Activated CD8-positive, alpha-beta memory T cell treated with anti-CD3 and anti-CD28 coated beads, Interleukin-2, amount 50 U/mL, for 48 hours (primary cell): ENCODE measurements around the gene LTA4H.

Experiments used
- DNase-seq: peaks from one replicate; pipeline ENCODE4 v3.0.0-alpha.2; 2020

Gene LTA4H

DNA sequence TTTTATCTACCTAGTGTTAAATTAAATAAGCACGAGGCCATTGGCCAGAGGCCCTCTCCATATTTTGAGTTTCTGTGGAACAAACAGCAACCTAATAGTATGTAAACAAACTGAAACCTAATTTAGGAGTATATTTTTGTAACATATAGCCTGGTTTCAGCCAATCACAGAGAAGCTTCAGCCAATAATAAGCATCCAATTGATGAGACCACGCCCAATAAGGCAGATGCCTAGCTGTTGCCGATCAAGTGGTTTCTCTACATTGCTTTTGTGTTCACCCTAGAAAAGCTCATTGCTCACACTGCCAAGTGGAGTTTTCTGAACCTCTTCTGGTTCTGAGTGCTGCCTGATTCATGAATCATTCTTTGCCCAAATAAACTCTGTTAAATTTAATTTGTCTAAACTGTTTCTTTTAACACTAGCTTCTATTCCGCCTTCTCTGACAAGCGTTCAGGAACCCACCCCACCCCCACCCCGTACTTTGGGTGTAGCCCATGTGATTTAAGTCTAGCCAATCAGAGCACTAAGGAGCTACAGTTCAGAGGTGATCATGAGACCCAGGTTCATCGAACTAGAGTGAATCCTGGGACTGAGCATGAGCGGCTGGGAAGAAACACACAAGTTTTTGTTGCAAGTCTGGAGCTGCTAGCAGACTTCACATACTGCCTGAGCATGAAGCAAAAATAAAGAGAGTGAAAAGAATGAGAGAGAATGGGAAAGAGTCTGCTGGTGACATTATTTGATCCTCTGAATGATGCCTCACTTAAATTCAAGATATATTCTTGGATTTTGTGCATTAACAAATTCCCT lies 21.5 kb upstream of the LTA4H start:
- no peak for DNase-seq

DNA sequence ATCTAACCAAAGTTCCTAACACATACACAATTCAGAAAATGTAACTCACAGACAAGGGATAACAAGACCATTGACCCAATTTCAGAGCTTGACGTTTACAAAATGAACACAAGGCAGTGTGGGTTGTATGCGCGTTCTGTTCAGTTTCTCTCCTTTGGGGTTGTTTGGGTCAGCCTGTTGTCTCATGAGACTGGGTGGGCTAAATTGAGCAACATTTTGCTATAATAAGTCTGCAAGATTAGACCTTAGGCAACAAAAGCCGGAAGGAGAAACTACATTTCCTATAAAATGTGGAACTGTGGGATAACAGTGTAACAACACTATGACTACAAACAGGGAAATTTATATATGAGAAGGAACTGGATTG lies 18.8 kb upstream of the LTA4H start:
- no peak for DNase-seq

DNA sequence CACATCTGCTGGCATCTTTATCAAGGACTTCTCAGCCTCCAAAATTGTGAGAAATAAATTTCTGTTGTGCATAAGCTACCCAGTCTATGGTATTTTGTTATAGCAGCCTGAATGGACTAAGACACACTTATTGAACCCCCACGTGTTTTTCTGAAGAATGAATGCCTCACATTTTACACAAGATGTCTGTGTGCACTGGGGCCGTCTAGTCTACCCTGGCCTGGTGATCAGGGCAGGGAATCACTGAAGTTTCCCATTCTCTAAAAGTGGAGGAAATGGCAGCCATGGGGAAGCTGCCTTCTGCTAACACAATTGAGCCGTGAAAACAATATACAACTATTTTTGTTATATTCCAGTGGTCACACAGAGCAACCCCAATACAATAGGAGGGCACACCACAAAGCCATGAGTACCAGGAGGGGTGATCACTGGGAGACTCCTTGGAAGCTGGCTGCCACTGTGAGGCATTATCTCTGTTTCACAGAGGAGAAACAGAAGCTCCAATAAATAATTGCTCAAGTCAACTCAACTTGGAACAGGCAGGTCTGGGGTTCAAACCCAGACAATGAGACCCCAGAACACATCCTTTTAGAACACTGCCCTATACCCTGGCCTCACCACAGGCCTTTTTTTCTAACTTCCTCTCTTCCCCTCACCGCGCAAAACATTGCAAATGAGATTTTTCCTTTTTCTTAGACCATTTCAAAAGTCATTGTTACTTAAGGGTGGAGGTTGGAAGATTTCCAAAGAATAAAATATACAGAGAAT lies 18.3 kb upstream of the LTA4H start:
- DNase-seq = no peak

DNA sequence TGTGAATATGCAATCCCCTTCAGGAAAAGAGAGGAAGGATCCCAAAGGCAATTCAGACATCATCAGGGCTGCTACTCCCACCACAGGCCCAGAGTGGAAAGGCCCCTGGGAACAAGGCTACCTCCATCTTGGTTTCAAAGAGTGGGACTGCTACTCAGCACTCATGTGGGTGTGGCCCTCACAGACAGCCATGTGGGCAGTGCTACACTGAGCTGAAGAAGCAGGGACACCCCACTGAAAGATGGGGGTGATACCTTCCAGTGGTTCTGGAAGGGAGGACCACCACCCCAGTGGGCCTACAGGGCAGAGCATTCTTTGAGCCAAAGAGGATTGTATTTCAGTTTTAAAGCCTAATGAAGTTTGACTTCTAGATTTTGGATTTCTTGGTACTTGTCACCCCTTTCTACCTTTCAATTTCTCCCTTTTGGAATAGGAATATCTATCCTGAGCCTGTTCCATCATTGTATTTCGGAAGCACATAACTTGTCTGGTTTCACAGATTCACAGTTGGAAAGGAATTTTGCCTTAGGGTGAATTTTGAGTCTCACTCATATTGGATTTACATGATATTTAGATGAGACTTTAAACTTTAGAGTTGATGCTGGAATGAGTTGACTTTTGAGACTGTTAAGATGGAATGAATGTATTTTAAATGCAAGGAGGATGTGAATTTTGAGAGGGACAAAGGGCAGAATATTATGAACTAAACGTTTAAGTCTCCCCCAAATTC lies 16.5 kb upstream of the LTA4H start:
- no peak for DNase-seq

DNA sequence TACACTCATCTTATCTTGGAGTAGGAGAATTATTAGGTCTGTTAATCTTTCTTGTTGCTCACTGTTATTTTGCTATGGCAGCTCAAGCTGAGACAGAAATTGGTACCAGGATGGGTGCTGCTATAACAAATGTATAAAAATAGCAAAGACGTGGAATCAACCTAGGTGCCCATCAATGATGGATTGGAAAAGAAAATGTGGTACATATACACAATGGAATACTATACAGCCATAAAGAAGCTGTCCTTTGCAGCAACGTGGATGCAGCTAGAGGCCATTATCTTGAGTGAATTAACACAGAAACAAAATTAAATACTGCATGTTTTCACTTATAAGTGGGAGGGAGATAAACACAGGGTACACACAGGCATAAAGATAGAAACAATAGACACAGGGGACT lies 14.8 kb upstream of the LTA4H start:
- no peak for DNase-seq

DNA sequence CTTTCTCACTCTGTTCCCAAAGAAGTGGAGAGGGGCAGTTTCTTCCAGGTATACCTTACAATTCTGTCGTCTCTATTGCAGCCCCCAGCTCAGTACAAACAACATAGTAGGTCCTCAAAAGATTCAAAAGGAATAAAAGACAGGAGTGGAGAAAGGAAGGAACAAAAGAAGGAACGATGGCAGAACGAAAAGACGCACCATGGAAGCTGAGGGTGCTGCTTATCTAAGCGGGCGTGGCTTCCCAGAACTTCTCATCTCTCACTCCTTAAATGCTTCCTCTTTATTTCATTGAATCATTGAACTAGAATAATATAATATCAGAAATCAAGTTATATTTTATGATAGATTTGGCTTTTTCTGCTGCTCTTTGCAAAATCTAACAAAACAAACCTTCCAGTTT lies 13.7 kb upstream of the LTA4H start:
- DNase-seq = no peak

DNA sequence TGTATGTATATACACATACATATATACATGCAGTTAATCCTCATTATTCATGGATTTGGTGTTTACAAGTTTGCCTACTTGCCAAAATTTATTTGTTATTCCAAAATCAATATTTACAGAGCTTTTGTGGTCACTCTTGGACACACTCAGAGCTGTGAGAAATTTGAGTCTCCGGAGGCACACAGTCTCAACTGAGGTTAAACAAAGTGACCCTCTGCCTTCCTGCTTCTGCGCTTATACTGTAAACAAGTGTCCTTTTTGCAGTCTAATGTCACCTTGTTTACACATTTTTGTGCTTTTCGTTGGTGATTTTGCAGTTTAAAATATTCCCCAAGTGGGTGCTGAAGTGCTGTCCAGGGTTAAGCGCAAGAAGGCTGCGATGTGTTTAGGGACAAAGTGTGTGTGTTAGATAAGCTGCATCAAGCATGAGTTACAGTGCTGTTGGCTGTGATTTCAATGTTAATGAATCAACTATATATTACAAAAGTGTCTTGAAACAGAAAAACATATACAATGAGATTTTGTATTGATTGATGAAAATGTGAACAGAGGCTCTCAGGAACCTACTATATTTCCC lies 13.1 kb upstream of the LTA4H start:
- no peak for DNase-seq

DNA sequence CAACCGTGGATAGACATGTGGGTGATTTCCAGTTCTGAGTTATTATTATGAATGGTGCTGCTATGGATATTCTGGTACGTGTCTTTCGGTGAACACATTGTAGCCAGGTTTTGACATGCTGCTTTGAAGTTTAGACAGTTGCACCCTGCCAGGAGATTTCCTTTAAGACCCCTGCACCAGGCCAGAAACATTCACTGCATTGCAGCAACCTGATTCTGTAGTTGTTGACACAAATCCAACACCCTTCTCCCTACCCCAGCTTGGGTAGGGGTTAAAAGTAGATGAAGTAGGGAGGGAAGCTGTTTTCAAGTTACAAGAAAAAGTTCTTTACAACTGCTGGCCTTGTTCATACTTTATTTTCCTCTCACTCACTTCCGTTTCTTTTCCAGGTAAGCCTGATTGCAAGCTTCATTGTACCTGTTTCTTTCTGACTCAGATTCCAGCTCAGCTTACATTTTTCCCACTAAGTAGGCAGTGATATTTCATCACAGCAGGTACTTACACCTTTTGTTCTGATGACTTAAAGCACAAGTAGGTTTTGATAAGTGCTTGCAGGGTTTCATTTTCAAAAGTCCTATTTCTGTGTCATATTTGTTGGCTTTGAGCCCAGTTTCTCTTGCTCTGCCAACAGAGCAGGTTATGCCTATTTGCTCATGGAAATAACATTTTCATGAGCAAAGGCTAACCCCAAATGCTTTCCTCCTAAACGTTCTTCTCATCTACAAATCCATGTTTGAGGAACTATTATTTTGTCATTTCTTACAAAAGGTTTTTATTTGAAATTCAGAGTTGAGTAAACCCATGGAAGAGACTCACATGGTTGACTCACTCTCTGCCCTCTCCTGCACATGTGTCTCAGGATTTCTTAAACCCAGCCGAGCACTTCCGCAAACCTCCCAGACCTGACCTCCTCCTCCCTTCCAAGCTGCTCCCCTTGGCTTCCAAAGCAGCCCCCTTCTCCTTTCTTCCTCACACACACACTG lies 12.1 kb upstream of the LTA4H start:
- no peak for DNase-seq

DNA sequence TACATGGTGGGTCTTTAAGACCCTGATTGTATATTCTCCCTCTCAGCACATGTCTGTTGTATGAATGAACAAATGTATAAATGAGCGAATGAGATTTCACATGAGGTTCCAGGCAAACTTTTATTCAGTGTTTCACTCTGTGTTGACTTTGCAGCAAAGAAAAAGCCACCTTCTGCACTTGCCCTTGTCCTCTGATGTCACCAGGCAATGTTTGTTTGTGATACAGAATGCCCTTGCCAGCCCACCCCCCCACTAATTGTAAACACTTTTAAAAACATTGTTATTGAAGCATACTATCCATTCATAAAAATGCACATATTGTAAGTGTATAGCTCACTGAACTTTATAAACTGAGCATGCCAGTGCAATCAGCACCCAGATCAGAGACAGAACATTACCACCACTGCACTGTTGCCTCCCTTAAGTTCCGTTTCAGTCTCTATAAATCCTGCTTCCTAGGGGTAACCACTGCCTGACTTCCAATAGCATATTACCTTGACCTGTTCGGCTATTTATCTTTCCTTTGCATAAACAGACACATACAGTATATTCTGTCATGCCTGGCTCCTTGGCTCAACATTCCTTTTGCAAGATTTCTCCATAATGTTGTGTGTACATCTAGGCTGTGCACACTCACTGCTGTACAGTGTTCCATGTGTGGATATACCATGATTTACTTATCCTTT lies 11.3 kb upstream of the LTA4H start:
- DNase-seq = no peak

DNA sequence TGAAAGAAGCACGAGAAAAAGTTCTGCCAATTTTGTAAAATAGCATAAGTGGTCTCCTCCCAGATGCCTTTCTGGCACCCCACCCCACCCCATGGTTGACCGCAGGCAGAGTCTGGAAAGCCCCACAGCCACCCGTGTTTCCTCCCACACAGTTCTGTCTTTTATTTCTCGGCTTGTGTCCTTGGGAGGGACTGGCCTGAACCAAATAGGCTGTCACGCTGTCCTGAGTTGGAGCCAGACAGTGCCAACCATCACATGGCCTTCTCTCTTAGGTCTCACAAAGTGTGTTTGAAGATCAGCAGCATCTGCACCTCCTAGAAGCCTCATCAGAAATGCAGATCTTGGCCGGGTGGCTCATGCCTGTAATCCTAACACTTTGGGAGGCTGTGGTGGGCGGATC lies 10.2 kb upstream of the LTA4H start:
- DNase-seq = no peak

DNA sequence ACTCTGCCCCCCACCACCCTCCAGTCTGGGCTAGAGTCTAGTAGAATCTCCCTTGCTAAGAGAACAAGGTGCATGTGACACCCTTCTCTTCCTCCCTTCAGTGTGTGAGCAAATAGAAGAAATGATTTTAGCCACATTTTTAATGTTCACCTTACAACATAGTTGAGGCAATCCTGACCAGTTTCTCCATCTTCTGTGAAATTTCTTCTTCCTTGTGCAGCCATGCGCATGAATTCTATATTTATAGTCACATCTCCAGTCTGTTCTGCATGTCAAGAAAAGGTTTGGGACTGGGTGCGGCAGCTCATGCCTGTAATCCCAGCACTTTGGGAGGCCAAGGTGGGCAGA lies 9.5 kb upstream of the LTA4H start:
- DNase-seq = no peak

DNA sequence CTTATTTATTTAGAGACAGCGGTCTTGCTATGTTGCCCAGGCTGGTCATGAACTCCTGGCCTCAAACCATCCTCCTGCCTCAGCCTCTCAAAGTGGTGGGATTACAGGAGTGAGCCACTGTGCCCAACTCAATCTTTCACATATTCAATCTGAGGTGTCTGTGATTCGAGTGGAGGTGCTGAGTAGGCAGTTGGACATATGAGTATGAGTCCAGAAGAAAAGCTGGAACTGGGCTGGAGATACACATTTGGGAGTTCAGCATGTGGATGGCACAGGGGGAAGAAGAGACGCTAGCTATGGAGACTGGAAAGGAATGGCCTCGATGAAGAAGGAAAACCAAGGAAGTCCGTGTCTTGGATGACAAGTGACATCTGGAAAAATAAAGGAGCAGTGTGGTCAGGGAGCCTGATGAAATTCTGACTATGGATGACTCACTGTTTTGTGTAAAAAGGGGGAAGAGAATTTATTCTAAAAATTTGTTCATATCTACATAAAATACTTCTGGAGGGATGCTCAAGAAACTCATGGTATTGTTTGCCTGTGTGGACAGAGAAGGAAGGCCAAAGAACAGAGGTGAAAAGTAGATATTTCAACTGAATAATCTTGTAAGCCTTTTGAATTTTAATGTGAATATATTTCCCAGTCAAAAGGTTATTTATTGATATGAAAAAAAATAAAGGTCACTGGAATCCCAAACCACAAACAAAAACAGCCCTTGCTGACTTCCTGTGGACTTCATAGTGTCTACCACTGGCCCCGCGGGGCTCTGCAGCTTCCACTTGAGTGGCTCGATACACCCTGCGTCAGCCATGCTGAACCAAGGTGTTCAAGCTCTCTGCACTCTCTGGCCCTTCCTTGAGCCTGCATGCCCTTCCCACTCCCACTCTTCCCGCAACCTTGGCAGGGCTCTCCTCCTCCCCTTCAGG lies 8.9 kb upstream of the LTA4H start:
- no peak for DNase-seq

DNA sequence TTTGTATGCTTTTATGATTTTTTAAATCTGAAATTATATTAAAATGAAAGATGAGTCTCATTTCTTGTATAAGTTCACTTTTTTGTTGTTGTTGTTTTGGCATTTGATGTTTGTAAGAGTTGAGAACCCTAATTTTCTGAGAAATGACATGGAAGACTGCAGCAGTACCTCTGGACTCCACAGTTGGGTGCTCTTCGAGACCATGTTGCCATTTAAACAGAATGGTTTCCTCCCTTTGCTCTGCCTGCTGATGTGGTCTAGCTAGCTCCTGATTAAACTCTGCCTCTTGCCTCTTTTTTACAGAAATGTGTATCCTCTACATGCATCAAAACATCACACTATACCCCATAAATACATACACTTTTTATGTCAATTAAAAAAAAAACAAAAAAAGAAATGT lies 5.8 kb upstream of the LTA4H start:
- no peak for DNase-seq

DNA sequence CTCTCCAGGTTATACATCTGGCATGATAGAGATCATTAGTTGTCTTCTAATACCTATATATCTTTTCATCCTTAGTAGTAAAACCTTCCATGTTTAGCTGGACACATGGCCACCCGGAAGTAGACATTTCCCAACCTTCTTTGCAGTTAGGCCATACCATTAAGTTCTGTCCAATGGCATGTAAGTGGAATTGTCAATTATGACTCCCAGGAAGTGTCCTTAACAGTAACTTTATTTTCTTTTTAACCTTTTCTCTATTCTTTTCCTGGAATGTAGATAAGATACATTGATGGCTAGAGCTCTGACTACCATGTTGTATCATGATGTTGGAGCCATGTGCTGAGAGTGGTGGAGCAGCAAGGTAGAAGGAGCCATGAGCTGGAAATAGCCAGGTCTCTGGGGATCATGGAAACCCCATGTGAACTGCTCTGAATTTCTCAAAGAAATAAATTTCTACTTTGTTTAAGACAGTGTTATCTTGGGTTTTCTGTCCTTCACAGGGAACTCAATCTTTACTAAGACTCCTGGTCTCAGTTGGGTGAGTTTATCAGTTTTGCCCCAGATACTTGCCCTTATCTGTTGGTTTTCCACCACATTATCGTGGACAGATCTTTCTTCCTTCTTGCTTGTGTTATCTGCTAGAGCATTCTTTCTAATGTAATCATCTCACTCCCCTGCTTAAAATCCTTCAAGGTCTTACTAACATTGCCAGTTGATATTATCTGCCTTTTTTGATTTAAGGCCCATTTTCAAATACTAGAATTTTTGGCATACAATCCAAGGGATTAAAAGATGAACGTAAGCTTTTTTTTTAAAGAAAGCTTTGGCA lies 5.1 kb upstream of the LTA4H start:
- DNase-seq = no peak

DNA sequence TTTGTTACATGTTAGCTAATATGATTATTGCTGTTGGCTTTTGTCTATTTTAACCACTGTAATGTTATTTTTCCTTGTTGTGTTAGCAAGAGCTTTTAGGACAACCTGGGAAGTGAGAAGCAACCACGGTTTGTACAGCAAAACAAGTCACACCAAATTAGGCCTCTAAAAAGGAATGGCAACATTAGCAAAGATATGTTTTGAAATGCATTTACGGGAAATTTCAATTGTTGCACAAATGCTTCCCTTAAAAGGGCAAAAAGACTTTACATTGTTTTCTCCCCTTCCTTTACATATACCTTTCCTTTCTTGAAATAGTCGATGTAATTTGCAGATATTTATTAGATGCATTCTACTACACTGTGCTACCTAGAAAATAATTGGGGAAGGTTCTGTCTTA lies 4.1 kb upstream of the LTA4H start:
- no peak for DNase-seq

DNA sequence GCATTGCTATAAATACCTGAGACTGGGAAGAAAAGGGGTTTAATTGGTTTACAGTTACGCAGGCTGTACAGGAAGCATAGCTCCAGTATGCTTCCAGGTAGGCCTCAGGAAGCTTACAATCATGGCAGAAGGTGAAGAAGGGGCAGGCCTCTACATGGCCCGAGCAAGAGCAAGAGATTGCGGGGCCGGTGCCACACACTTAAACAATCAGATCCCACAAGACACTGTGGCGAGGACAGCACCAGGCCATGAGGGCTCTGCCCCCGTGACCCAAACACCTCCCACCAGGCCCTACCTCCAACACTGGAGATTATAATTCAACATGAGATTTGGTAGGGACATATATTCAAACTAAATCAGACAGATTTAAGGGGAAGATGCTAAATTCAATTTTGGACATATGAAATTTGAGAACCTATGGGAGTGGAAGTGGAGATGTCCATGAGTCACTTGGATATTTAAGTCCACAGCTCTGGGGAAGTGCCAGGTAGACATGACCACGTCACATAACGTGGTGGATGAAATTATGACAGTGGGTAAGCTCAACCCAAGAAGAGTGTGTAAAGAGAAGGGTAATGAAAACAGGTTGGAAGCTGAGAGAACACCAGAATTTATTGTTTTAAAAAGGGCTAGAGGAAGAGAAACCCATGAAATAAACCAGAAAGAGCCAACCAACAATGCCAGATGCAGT lies 1.5 kb upstream of the LTA4H start:
- no peak for DNase-seq

DNA sequence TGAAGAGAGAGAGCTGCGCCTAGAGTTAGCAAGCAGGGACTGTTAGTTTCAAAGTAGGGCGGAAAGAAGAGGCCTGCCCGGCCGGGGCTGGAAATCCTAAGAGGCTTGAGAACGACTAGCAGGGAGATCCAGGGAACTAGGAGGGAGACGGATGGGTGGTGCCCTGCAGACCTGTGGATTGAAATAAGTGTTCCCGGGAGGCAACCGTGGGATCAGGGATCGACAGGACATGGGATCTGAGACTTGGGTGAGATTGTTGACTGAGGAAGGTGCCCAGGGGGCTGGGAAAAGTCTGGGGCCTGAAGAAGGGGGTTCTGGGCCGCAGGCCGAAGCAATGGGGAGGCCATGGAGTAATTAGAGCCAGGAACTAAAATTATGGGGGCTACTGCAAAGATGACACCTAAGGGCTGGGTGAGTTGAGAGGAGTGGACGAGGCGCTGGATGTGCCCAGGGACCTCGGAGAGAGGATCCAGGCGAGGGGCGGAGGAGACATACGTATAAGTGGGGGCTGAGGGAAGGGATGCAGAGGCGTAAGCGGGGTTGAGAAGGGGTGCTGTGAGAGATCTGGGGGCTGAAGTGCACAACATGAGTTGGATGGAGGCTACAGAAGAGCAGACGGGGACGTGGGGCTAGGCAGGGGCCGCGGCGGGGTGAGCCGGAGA lies 635 bp downstream of the LTA4H start:
- peak; percentile 58 for DNase-seq
